Testis (tissue), 3 donors: Measurements from ENCODE around the gene PRSS33. TPM values are rescaled to one million over a fixed set of nuclear protein-coding genes. Genes with fewer than 3 reads are reported as not detected.

Experiments
- DNase-seq: peaks from one replicate; pipeline ENCODE4 v3.0.0-alpha.2; 2019
- H3K27ac ChIP-seq, 2 donors: fragments of 200-600 bp; sonication (generic); one replicate each; pipeline ENCODE4 v1.5.1; 2019
- H3K27me3 ChIP-seq: fragments of 200-600 bp; sonication (generic); one replicate; pipeline ENCODE4 v1.5.1; 2019
- H3K36me3 ChIP-seq: fragments of 200-600 bp; sonication (generic); one replicate; pipeline ENCODE4 v1.5.1; 2017; ENCODE audit warnings: low read depth; ENCODE audit errors: missing control alignments
- H3K4me1 ChIP-seq: fragments of 200-600 bp; sonication (generic); one replicate; pipeline ENCODE4 v1.5.1; 2019
- H3K4me3 ChIP-seq, 2 donors: fragments of 200-600 bp; sonication (generic); one replicate each; pipeline ENCODE4 v1.5.1; 2017 to 2019
- H3K9me3 ChIP-seq: fragments of 200-600 bp; sonication (generic); one replicate; pipeline ENCODE4 v1.5.1; 2017
- POLR2A ChIP-seq: fragments of 450-650 bp; IDR thresholded peaks from one replicate; pipeline ENCODE4 v1.6.1; 2017; ENCODE audit warnings: antibody characterized with exemption, mild to moderate bottlenecking, moderate library complexity
- WGBS, 2 donors: methylation state at CpG; one replicate each; pipeline ENCODE4 v1.1.5; 2018; 5-methylcytosine and 5-hydroxymethylcytosine counted together
- intact Hi-C: fragments of 100-400 bp; cut with DNase I; formaldehyde crosslinking; loops from one replicate; pipeline ENCODE4 v1.15.1; 2023; ENCODE audit warnings: low total_unique reads
- polyA plus RNA-seq: library from polyadenylated mRNA; stranded (reverse); fragments of 350-450 nt; fragmentation: Illumina TruSeq; extraction: RNeasy Lipid Tissue Mini Kit (QIAGEN cat#74804); gene quantifications from one replicate; pipeline ENCODE4 v1.2.3, GENCODE V29; 2014; ENCODE audit warnings: low read depth, low replicate concordance; ENCODE audit not compliant: insufficient read depth
- small RNA-seq, 2 donors: library from RNA; depleted of rRNA; stranded (forward); fragments of <200 nt; gene quantifications; one replicate each; pipeline ENCODE3, GENCODE V24; 2016
- total RNA-seq, 2 donors: library from RNA; depleted of rRNA; stranded (reverse); fragments of >200 nt; gene quantifications; one replicate each; pipeline ENCODE4 v1.2.3, GENCODE V29; 2016
- TF ChIP-seq, protein P1 (sequence below), 3 experiments: fragments of 450-650 bp in 2 of 3; fragments of 200-600 bp in 1 of 3; sonication (generic) in 1 of 3; IDR thresholded peaks; one replicate each; pipeline ENCODE4 v1.5.1; 2016 to 2019; ENCODE audit warnings: antibody characterized with exemption in 3 of 3, mild to moderate bottlenecking in 2 of 3, moderate library complexity in 1 of 3

The PRSS33 gene
- total and polyA plus RNA-seq, 3 donors from 2014 or later: 0.93 to 4.4 TPM; not detected in 1

DNA sequence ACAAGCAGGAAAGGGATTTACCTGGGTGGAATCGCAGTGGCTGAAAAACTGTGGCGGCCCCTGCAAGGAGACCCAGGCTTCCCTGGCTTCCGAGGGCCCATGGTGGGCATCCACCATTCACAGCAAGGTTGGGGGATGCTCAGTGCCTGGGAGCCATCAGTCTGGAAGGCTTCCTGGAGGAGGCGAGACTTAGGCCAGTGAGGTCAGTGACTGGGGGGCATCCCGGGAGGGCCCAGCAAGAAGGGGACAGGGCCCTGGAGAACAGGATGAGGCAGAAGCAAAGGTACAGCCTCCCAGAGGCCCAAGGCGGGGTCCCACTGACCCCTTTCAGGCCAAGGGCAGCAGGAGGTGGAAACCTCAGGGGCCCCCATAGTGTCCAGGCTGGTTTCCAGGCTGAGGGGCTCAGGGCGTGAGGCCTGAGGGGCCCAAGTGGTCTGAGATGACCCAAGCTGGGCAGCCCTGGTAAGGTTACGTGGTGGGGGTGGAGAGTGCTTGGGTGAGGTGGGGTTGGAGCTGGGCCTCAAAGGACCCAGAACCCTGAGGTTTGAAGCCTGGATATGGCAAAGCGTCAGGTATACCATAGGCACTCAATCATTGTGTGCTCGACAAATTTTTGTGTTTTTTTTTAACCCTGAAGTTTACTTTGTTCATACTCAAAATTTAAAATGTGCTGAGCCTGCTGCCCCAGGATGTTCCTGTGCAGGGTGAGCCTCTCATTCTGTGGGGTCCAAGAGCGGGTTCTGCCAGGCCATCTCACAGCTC, 50.7 kb downstream of the PRSS33 start:
- no peaks in the 10 kb centered on the region for H3K4me1 ChIP-seq
- no peak overlapping the region for H3K27ac ChIP-seq
- intact Hi-C loops: no loop called here
- H3K4me3 ChIP-seq: no peak overlapping the region
- H3K27me3 ChIP-seq: no peaks in the 10 kb centered on the region
- DNase-seq: no peak
- H3K36me3 ChIP-seq: no peaks in the 10 kb centered on the region
- no peaks in the 10 kb centered on the region for H3K9me3 ChIP-seq
- WGBS, 2 donors: 92% methylated on average over 11 of the region's 11 CpGs
- TF ChIP-seq, protein P1, sequence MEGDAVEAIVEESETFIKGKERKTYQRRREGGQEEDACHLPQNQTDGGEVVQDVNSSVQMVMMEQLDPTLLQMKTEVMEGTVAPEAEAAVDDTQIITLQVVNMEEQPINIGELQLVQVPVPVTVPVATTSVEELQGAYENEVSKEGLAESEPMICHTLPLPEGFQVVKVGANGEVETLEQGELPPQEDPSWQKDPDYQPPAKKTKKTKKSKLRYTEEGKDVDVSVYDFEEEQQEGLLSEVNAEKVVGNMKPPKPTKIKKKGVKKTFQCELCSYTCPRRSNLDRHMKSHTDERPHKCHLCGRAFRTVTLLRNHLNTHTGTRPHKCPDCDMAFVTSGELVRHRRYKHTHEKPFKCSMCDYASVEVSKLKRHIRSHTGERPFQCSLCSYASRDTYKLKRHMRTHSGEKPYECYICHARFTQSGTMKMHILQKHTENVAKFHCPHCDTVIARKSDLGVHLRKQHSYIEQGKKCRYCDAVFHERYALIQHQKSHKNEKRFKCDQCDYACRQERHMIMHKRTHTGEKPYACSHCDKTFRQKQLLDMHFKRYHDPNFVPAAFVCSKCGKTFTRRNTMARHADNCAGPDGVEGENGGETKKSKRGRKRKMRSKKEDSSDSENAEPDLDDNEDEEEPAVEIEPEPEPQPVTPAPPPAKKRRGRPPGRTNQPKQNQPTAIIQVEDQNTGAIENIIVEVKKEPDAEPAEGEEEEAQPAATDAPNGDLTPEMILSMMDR (IDR thresholded peaks at IDR 0.05): no peak
- no peak for TF ChIP-seq POLR2A

DNA sequence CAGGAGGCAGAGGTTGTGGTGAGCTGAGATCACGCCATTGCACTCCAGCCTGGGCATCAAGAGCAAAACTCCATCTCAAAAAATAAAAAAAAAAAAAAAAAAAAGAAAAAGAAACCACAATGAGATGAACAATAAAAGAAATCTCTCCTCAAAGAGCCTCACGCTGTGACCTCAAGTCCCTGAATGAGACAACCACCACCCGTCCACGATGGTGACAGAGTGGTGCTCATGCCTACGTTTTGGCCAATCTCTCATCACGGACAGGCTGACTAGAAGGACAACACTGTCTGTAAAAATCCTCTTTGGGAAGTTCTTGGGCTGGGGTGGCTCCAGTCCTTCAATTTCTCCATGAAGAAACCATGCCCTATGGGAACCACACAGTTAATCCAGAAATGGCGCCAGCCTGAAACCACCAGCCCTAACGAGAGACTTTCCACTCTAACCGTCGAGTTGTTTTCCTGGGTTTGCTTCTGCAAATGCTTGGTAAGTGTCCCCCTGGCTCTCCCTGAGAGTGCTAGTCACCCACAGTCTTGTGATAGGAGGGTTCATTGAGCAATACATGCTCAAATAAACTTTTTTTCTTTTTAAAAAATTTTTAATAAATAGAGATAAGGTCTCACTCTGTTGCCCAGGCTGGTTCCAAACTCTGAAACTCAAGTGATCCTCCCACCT, 52.4 kb downstream of the PRSS33 start:
- no peak for DNase-seq
- Histone ChIP-seq H3K36me3 (no peaks in the 10 kb centered on the region), H3K27me3 (no peaks in the 10 kb centered on the region), H3K27ac (no peak overlapping the region), H3K9me3 (no peaks in the 10 kb centered on the region), H3K4me3 (no peak overlapping the region), H3K4me1 (no peaks in the 10 kb centered on the region)
- TF ChIP-seq POLR2A: no peak
- TF ChIP-seq, protein P1 (IDR thresholded peaks at IDR 0.05): no peak
- WGBS, 2 donors: 80 to 85% methylated on average over 10 of the region's 10 CpGs
- intact Hi-C loops: no loop called here

Small RNA genes lying within 50 kb of the gene (small RNA-seq; reads per million reads assigned to genes)
- 0 reads per million in 2 donors for gene SNORA3C

Other genes with a start within 250 kb of the PRSS33 start
- gene PDPK1, start 249.5 kb downstream of the PRSS33 start, total RNA-seq: 10 to 100 TPM; 61.1 to 75.3 TPM
- 53.0 TPM for gene PDPK1, start 249.5 kb downstream of the PRSS33 start, polyA plus RNA-seq
- gene KCTD5, start 105.0 kb downstream of the PRSS33 start, total RNA-seq: 10 to 100 TPM; 63.9 to 72.2 TPM
- 33.3 TPM for gene KCTD5, start 105.0 kb downstream of the PRSS33 start, polyA plus RNA-seq
- gene PRSS27, start 67.3 kb downstream of the PRSS33 start, total RNA-seq: 1 to 10 TPM; 6.4 to 6.7 TPM
- gene PRSS27, start 67.3 kb downstream of the PRSS33 start, polyA plus RNA-seq: 4.3 TPM
- gene SRRM2, start 34.9 kb downstream of the PRSS33 start, total RNA-seq: 100 to 1,000 TPM; 446 to 738 TPM
- 526 TPM for gene SRRM2, start 34.9 kb downstream of the PRSS33 start, polyA plus RNA-seq
- gene ELOB, start 10.3 kb downstream of the PRSS33 start, total RNA-seq: 100 to 1,000 TPM; 377 to 381 TPM
- 582 TPM for gene ELOB, start 10.3 kb downstream of the PRSS33 start, polyA plus RNA-seq
- gene PRSS41, start 10.9 kb upstream of the PRSS33 start, total RNA-seq: 1 to 10 TPM in 1 of 2 donors, under 1 TPM in 1; 0.43 to 2.1 TPM
- 0.88 TPM for gene PRSS41, start 10.9 kb upstream of the PRSS33 start, polyA plus RNA-seq
- gene PRSS21, start 29.7 kb upstream of the PRSS33 start, total RNA-seq: 100 to 1,000 TPM in 1 of 2 donors, 10 to 100 TPM in 1; 62.5 to 130 TPM
- gene PRSS21, start 29.7 kb upstream of the PRSS33 start, polyA plus RNA-seq: 153 TPM
- gene ZG16B, start 42.7 kb upstream of the PRSS33 start, total RNA-seq: 1 to 10 TPM; 1.7 to 3.5 TPM
- 1.8 TPM for gene ZG16B, start 42.7 kb upstream of the PRSS33 start, polyA plus RNA-seq
- not detected for gene PRSS22, start 70.6 kb upstream of the PRSS33 start, total RNA-seq
- 0.38 TPM for gene PRSS22, start 70.6 kb upstream of the PRSS33 start, polyA plus RNA-seq
- 10 to 100 TPM; 96.1 to 96.5 TPM for gene FLYWCH2, start 95.7 kb upstream of the PRSS33 start, total RNA-seq
- gene FLYWCH2, start 95.7 kb upstream of the PRSS33 start, polyA plus RNA-seq: 42.3 TPM
- 10 to 100 TPM; 26.7 to 31.0 TPM for gene FLYWCH1, start 124.4 kb upstream of the PRSS33 start, total RNA-seq
- gene FLYWCH1, start 124.4 kb upstream of the PRSS33 start, polyA plus RNA-seq: 12.5 TPM
- gene KREMEN2, start 176.7 kb upstream of the PRSS33 start, total RNA-seq: 1 to 10 TPM; 1.7 TPM
- 0.86 TPM for gene KREMEN2, start 176.7 kb upstream of the PRSS33 start, polyA plus RNA-seq
- 1 to 10 TPM; 6.4 to 7.1 TPM for gene PAQR4, start 181.8 kb upstream of the PRSS33 start, total RNA-seq
- 6.2 TPM for gene PAQR4, start 181.8 kb upstream of the PRSS33 start, polyA plus RNA-seq
- 100 to 1,000 TPM in 1 of 2 donors, 10 to 100 TPM in 1; 76.4 to 146 TPM for gene PKMYT1, start 192.9 kb upstream of the PRSS33 start, total RNA-seq
- gene PKMYT1, start 192.9 kb upstream of the PRSS33 start, polyA plus RNA-seq: 119 TPM
- gene CLDN9, start 225.4 kb upstream of the PRSS33 start, total RNA-seq: under 1 TPM; 0.37 to 0.39 TPM
- gene CLDN9, start 225.4 kb upstream of the PRSS33 start, polyA plus RNA-seq: 0.34 TPM
- under 1 TPM; 0.55 to 0.74 TPM for gene CLDN6, start 230.6 kb upstream of the PRSS33 start, total RNA-seq
- 0.70 TPM for gene CLDN6, start 230.6 kb upstream of the PRSS33 start, polyA plus RNA-seq
- 10 to 100 TPM; 16.8 to 33.4 TPM for gene TNFRSF12A, start 232.8 kb upstream of the PRSS33 start, total RNA-seq
- gene TNFRSF12A, start 232.8 kb upstream of the PRSS33 start, polyA plus RNA-seq: 12.8 TPM
- 10 to 100 TPM; 30.2 to 39.4 TPM for gene HCFC1R1, start 236.4 kb upstream of the PRSS33 start, total RNA-seq
- gene HCFC1R1, start 236.4 kb upstream of the PRSS33 start, polyA plus RNA-seq: 94.5 TPM
- gene THOC6, start 236.5 kb upstream of the PRSS33 start, total RNA-seq: 10 to 100 TPM; 17.3 to 27.3 TPM
- gene THOC6, start 236.5 kb upstream of the PRSS33 start, polyA plus RNA-seq: 19.6 TPM
- 1 to 10 TPM in 1 of 2 donors, under 1 TPM in 1; 0.37 to 1.3 TPM for gene BICDL2, start 249.4 kb upstream of the PRSS33 start, total RNA-seq
- 0.29 TPM for gene BICDL2, start 249.4 kb upstream of the PRSS33 start, polyA plus RNA-seq